Stimulated activated CD4-positive, alpha-beta T cell treated with anti-CD3 and anti-CD28 coated beads, TNF-alpha, amount 100 ng/mL, for 4 hours (primary cell): Measurements from ENCODE around the gene RHBDL2.
"Not testable (repeated sequence)": the region's sequence is repeated elsewhere in the genome, so short reads cannot be mapped to it uniquely, and the experiment has no call there.

ENCODE experiments used
- DNase-seq, 3 experiments: peaks; one replicate each; pipeline ENCODE4 v3.0.0-alpha.2; 2020; ENCODE audit warnings: low read depth in 3 of 3

RHBDL2 gene

GRCh38 chr1:38938722-38939260 lies 2.8 kb downstream of the RHBDL2 start:
- no peak for DNase-seq

GRCh38 chr1:38932571-38932970 lies 9.1 kb downstream of the RHBDL2 start:
- DNase-seq, result no peak

- DNase-seq, result no peak
Observed at GRCh38 chr1:38929476-38929875, 12.2 kb downstream of the RHBDL2 start.

GRCh38 chr1:38929054-38929453 lies 12.6 kb downstream of the RHBDL2 start:
- DNase-seq, result no peak

- no peak for DNase-seq
Observed at GRCh38 chr1:38926091-38926490, 15.5 kb downstream of the RHBDL2 start.

GRCh38 chr1:38925391-38925790 lies 16.2 kb downstream of the RHBDL2 start:
- no peak for DNase-seq

GRCh38 chr1:38923607-38924006 lies 18.0 kb downstream of the RHBDL2 start:
- no peak for DNase-seq

GRCh38 chr1:38919130-38919529 lies 22.5 kb downstream of the RHBDL2 start:
- DNase-seq, result no peak

- DNase-seq, result no peak
Observed at GRCh38 chr1:38918568-38918967, 23.1 kb downstream of the RHBDL2 start.

GRCh38 chr1:38917772-38918171 lies 23.9 kb downstream of the RHBDL2 start:
- no peak for DNase-seq

GRCh38 chr1:38917337-38917736 lies 24.3 kb downstream of the RHBDL2 start:
- DNase-seq, result no peak

- no peak for DNase-seq
Observed at GRCh38 chr1:38915352-38915948, 26.2 kb downstream of the RHBDL2 start.

- DNase-seq, result not testable (repeated sequence)
Observed at GRCh38 chr1:38914908-38915307, 26.7 kb downstream of the RHBDL2 start.

GRCh38 chr1:38908821-38909220 lies 32.8 kb downstream of the RHBDL2 start:
- no peak for DNase-seq

GRCh38 chr1:38905985-38906384 lies 35.6 kb downstream of the RHBDL2 start:
- no peak for DNase-seq

- DNase-seq, result no peak
Observed at GRCh38 chr1:38899560-38899959, 42.1 kb downstream of the RHBDL2 start.

- DNase-seq, result no peak
Observed at GRCh38 chr1:38898653-38899230, 42.9 kb downstream of the RHBDL2 start.

GRCh38 chr1:38896169-38896568 lies 45.5 kb downstream of the RHBDL2 start:
- no peak for DNase-seq

GRCh38 chr1:38892976-38893375 lies 48.7 kb downstream of the RHBDL2 start:
- no peak for DNase-seq

GRCh38 chr1:38891753-38892152 lies 49.9 kb downstream of the RHBDL2 start:
- no peak for DNase-seq

GRCh38 chr1:38889589-38889988 lies 52.0 kb downstream of the RHBDL2 start:
- no peak for DNase-seq

- DNase-seq, result no peak
Observed at GRCh38 chr1:38888423-38889333, 53.0 kb downstream of the RHBDL2 start.

- DNase-seq, result no peak
Observed at GRCh38 chr1:38885092-38885491, 56.5 kb downstream of the RHBDL2 start.
